Calu3 (cell line): ENCODE data around the gene CCZ1B. TPM values are rescaled to one million over a fixed set of nuclear protein-coding genes. Genes with fewer than 3 reads are reported as not detected.
"Not testable (repeated sequence)": the region's sequence is repeated elsewhere in the genome, so short reads cannot be mapped to it uniquely, and the experiment has no call there.

ENCODE experiments used
- BruUV-seq: library from RNA; stranded (reverse); fragments of 400-500 nt; replicated peaks from 2 replicates; lab custom pipeline; 2021; lab: Mats Ljungman, UMichigan
- CTCF ChIA-PET: fragments of 300-600 bp; sonication (Branson Sonifier 250); formaldehyde crosslinking; loops from one replicate; lab custom pipeline; 2022; ENCODE audit warnings: antibody characterized with exemption; lab: Charles Lee
- DNase-seq: peaks from one replicate; pipeline ENCODE4 v3.0.0; 2022
- H3K27ac Mint-ChIP-seq: one replicate; pipeline ENCODE4 v1.8.0; 2022; ENCODE audit warnings: mixed read lengths; ENCODE audit not compliant: unreplicated experiment
- H3K27me3 Mint-ChIP-seq: one replicate; pipeline ENCODE4 v1.8.0; 2022; ENCODE audit warnings: mixed read lengths; ENCODE audit not compliant: unreplicated experiment
- H3K36me3 Mint-ChIP-seq: one replicate; pipeline ENCODE4 v1.8.0; 2022; ENCODE audit warnings: mild to moderate bottlenecking, moderate library complexity, mixed read lengths; ENCODE audit not compliant: insufficient read depth, unreplicated experiment
- H3K4me1 Mint-ChIP-seq: one replicate; pipeline ENCODE4 v1.8.0; 2022; ENCODE audit warnings: mild to moderate bottlenecking, low read depth, mixed read lengths; ENCODE audit not compliant: unreplicated experiment
- H3K4me3 Mint-ChIP-seq: one replicate; pipeline ENCODE4 v1.8.0; 2022; ENCODE audit warnings: mild to moderate bottlenecking, low read depth, moderate library complexity, mixed read lengths; ENCODE audit not compliant: unreplicated experiment
- H3K9me3 Mint-ChIP-seq: one replicate; pipeline ENCODE4 v1.8.0; 2022; ENCODE audit warnings: low read depth, mixed read lengths; ENCODE audit not compliant: unreplicated experiment
- intact Hi-C: fragments of 100-400 bp; cut with micrococcal nuclease; formaldehyde crosslinking; loops from one replicate; pipeline ENCODE4 v1.10.0; 2022; ENCODE audit not compliant: unreplicated experiment
- total RNA-seq: library from RNA; stranded (reverse); gene quantifications from 2 replicates; pipeline ENCODE4 v1.2.3, GENCODE V29; 2022
- TF ChIP-seq, protein P1 (sequence below): fragments of 200-600 bp; IDR thresholded peaks from one replicate; pipeline ENCODE4 v1.8.0; 2022; ENCODE audit warnings: antibody characterized with exemption; ENCODE audit not compliant: unreplicated experiment

CCZ1B gene
- total RNA-seq, 1 experiment from 2014 or later: 111 TPM

DNA sequence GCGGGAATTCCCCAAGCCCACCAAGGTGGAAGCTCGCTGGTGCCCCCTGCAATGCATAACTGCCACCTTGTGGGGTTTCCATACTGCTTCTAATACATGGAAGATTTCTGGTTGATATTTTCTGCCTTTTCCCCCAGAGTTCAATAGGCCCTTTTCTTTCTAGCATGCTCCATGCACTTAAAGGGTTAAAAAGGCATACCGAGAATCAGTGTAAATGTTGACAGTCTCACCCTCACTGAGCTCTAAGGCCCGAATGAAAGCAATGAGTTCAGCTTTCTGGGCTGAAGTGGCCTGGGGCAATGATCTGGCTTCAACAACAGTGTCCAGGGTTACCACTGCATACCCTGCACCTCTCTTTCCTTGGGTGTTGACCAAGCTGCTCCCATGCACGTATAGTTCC lies 17.0 kb upstream of the CCZ1B start:
- Mint-ChIP-seq H3K4me3 (peak overlapping the region; percentile 34), H3K27ac (peak overlapping the region; percentile 27), H3K27me3 (peaks cover 11% of the 10 kb centered on the region), H3K4me1 (peaks cover 34% of the 10 kb centered on the region)
- DNase-seq, BruUV-seq, H3K9me3 Mint-ChIP-seq, intact Hi-C loops, H3K36me3 Mint-ChIP-seq: not testable (repeated sequence)
- CTCF ChIA-PET: interaction anchor here (0.6 kb wide), 1 partner anchor 234 kb away, joined by 3 read pairs; no protein-coding TSS in a partner anchor

DNA sequence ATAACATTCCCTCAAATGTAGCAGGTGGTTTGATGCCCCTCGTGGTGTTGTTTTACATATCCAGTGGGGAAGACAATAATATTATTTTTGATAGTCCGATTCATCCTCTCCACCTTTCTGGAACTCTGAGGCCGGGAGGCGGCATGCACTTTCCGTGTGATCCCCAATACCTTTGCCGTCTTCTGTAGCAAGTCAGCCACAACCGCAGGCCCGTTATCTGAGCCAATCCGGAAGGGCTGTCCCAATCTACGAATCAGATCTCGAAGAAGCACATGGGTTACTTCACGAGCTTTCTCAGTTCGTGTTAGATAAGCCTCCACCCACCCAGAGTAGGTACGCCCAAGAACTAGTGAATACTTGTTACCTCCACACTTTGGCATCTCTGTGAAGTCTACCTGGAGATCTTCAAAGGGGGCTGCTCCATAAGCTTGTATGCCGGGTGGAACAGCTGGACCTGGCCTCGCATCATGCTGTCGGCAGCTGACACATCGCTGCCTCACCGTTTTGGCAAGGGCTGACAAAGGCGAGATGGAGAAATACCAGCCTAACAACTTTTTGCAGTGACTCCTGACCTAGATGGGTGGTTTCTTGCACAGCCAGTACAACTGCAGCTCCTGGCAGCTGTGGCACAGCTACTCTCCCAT lies 16.3 kb upstream of the CCZ1B start:
- H3K27me3 Mint-ChIP-seq, intact Hi-C loops, H3K9me3 Mint-ChIP-seq, H3K36me3 Mint-ChIP-seq, BruUV-seq: not testable (repeated sequence)
- Mint-ChIP-seq H3K27ac (peak overlapping the region; percentile 27), H3K4me3 (peak overlapping the region; percentile 34), H3K4me1 (peaks cover 34% of the 10 kb centered on the region)
- peak; percentile 82 for DNase-seq
- CTCF ChIA-PET: interaction anchor here (0.6 kb wide), 2 partner anchors 234 to 270 kb away, joined by 3 read pairs; no protein-coding TSS in a partner anchor

DNA sequence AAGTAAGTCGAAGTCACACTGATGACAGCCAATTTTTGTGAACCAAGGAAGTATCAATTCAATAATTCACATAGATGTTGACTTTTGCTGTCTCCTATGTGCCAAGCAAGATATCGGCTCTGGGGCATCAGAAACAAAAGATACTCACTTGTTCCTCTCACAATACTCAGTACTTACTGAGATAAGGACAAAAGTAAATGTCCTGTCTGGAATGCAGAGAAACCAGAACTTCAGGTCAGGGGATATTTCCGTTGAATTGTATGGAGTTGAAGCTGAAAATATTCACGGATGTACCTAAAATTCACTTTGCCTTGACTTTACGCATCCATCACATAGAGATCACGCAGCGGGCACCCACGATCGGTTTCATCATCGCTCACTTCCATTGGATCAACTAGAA lies 11.0 kb upstream of the CCZ1B start:
- H3K9me3 Mint-ChIP-seq, H3K36me3 Mint-ChIP-seq, intact Hi-C loops, H3K27ac Mint-ChIP-seq, CTCF ChIA-PET, BruUV-seq, DNase-seq, H3K4me3 Mint-ChIP-seq: not testable (repeated sequence)
- Mint-ChIP-seq H3K27me3 (peaks cover 21% of the 10 kb centered on the region), H3K4me1 (peaks cover 13% of the 10 kb centered on the region)

DNA sequence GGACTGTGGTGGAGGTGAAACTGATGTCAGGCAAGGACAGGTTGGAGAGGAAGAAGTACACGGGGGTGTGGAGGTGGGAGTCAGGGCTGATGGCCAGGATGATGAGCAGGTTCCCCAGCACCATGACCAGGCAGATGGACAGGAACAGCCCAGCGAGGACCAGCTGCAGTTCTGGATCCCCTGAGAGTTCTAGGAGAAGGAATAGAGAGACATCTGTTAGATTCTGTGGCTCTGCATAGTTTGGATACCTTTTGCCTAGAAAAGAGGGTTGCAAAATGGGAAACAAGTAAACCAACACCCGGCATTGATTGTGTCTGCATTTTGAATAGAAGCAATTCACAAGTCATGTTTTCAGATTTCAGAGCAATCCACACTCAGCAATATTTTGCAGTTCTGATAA lies 9.4 kb upstream of the CCZ1B start:
- H3K9me3 Mint-ChIP-seq, DNase-seq, H3K4me1 Mint-ChIP-seq, H3K4me3 Mint-ChIP-seq, CTCF ChIA-PET, BruUV-seq, H3K36me3 Mint-ChIP-seq, H3K27ac Mint-ChIP-seq, intact Hi-C loops: not testable (repeated sequence)
- peaks cover 29% of the 10 kb centered on the region for H3K27me3 Mint-ChIP-seq

DNA sequence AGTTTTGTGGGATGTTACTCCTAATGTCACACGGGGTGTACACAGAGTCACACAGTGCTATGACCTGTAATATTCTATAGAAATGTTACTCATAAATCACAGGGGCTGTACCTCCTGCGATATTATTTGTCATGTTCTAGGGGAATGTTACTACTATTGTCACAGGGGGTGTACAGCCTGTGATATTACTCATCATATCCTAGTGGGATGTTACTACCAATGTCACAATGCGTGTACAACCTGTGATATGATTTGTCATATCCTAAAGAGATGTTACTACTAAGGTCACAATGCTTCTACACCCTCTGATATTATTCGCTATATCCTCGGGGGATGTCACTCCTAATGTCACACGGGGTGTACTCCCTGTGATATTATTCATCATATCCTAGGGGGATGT lies 7.6 kb upstream of the CCZ1B start:
- peaks cover 3% of the 10 kb centered on the region for H3K9me3 Mint-ChIP-seq
- BruUV-seq: no TSS peak

DNA sequence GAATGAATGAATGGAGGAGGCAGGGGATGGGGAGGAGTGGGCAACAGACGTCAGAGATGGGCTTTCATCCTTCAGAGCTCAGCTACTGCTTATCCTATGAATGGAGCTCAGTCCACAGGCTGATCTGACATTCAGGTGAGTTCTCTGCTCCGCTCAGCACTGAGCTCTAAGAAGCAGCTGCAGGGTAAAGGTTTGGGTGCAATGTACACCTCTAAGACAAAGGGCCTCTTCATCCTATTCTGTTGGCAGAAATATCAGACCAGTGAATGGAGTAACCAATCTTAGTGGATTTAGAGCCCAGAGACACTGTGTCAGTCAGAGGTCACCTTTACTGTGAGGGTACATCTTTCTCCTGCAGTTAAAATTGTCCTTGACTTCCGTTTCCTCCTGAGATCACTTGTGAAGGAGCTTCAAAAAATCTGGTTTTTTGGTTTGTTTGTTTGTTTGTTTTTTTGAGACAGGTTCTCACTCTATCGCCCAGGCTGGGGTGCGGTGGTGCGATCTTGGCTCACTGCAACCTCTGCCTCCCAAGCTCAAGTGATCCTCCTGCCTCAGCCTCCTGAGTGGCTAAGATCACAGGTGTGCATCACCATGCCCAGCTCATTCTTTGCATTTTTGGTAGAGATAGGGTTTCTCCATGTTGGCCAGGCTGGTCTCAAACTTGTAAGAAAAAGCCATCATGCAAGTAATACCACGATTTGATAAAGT lies 5.1 kb upstream of the CCZ1B start:
- no peak overlapping the region for H3K27ac Mint-ChIP-seq
- DNase-seq: no peak
- CTCF ChIA-PET: no interaction called here
- TF ChIP-seq, protein P1, sequence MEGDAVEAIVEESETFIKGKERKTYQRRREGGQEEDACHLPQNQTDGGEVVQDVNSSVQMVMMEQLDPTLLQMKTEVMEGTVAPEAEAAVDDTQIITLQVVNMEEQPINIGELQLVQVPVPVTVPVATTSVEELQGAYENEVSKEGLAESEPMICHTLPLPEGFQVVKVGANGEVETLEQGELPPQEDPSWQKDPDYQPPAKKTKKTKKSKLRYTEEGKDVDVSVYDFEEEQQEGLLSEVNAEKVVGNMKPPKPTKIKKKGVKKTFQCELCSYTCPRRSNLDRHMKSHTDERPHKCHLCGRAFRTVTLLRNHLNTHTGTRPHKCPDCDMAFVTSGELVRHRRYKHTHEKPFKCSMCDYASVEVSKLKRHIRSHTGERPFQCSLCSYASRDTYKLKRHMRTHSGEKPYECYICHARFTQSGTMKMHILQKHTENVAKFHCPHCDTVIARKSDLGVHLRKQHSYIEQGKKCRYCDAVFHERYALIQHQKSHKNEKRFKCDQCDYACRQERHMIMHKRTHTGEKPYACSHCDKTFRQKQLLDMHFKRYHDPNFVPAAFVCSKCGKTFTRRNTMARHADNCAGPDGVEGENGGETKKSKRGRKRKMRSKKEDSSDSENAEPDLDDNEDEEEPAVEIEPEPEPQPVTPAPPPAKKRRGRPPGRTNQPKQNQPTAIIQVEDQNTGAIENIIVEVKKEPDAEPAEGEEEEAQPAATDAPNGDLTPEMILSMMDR: no peak
- H3K27me3 Mint-ChIP-seq: peaks cover 40% of the 10 kb centered on the region
- H3K4me3 Mint-ChIP-seq: no peak overlapping the region
- no TSS peak for BruUV-seq
- peaks cover 3% of the 10 kb centered on the region for H3K9me3 Mint-ChIP-seq
- H3K4me1 Mint-ChIP-seq: peaks cover 7% of the 10 kb centered on the region
- H3K36me3 Mint-ChIP-seq: peaks cover 3% of the 10 kb centered on the region
- intact Hi-C loops: no loop called here

More for the DNA sequence above, 7.6 kb upstream of the CCZ1B start:
- Mint-ChIP-seq H3K36me3 (no peaks in the 10 kb centered on the region), H3K4me3 (no peak overlapping the region), H3K4me1 (peaks cover 7% of the 10 kb centered on the region), H3K27ac (no peak overlapping the region), H3K27me3 (peaks cover 40% of the 10 kb centered on the region)
- intact Hi-C loops: no loop called here
- DNase-seq: no peak
- TF ChIP-seq, protein P1: no peak
- CTCF ChIA-PET: no interaction called here

DNA sequence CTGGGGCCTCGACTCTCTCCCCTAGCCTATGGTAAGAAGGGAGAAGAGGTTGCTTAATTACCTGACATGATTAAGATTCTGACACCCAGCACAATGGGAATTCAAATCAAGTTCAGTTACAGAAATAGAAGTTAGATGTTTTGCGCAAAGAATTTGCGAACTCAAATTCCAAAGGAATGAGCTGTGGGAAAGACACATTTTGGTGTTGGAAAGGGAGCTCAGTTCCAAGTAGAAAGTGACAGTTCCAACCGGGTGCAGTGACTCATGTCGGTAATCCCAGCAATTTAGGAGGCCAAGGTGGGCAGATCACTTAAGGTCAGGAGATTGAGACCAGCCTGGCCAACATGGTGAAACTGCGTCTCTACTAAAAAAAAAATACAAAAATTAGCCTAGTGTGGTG lies 4.0 kb upstream of the CCZ1B start:
- H3K27ac Mint-ChIP-seq, CTCF ChIA-PET, intact Hi-C loops, BruUV-seq, H3K4me3 Mint-ChIP-seq, H3K9me3 Mint-ChIP-seq, DNase-seq, H3K4me1 Mint-ChIP-seq: not testable (repeated sequence)
- H3K27me3 Mint-ChIP-seq: peaks cover 30% of the 10 kb centered on the region
- H3K36me3 Mint-ChIP-seq: peaks cover 15% of the 10 kb centered on the region

DNA sequence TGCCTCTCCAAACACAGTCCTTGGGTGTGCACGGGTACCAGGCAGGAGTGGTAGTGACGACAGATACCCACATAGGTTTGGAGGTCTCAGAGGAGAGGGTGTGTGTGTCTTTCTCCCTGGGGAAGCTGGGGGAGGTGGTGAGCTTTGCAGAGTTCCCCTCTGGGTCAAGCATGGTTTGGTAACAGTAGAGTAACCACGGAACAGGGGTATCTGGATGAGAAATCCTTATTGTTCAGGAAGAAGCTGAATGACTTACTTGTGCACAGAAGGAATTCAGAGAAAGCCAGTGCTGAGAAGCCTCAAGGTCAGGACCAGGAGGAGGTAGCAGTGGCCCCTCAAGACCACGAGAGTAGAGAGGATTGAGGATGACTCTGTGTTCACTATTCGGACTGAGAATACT lies 3.5 kb upstream of the CCZ1B start:
- intact Hi-C loops, H3K9me3 Mint-ChIP-seq, H3K4me1 Mint-ChIP-seq, DNase-seq, BruUV-seq, H3K4me3 Mint-ChIP-seq, CTCF ChIA-PET, H3K27ac Mint-ChIP-seq: not testable (repeated sequence)
- Mint-ChIP-seq H3K27me3 (peaks cover 26% of the 10 kb centered on the region), H3K36me3 (peaks cover 19% of the 10 kb centered on the region)
